Stimulated activated naive CD8-positive, alpha-beta T cell treated with anti-CD3 and anti-CD28 coated beads, Interleukin-15, Interleukin-2, amounts not matched to agents 100 U/mL and 50 U/mL, for 24 hours (primary cell): ENCODE measurements around the gene ANO3.

Experiments used
- ATAC-seq: fragments of 150-1000 bp; cut with Tn5 transposase; one replicate; pipeline ENCODE4 v1.10.0; 2021
- DNase-seq: peaks from one replicate; pipeline ENCODE4 v3.0.0; 2021

ANO3 gene

GRCh38 chr11:26493616-26494015 is 161.7 kb downstream of the ANO3 start:
- ATAC-seq (no peak), DNase-seq (no peak)

- DNase-seq: no peak
- ATAC-seq: no peak
Measured at GRCh38 chr11:26507229-26507628, 175.3 kb downstream of the ANO3 start.

GRCh38 chr11:26510164-26510563 is 178.2 kb downstream of the ANO3 start:
- DNase-seq (no peak), ATAC-seq (no peak)

- DNase-seq: no peak
- no peak for ATAC-seq
Measured at GRCh38 chr11:26510756-26511155, 178.8 kb downstream of the ANO3 start.

- DNase-seq: no peak
- no peak for ATAC-seq
Measured at GRCh38 chr11:26512196-26512595, 180.3 kb downstream of the ANO3 start.

GRCh38 chr11:26519469-26519868 is 187.5 kb downstream of the ANO3 start:
- ATAC-seq (no peak), DNase-seq (no peak)

- ATAC-seq: no peak
- no peak for DNase-seq
Measured at GRCh38 chr11:26522912-26523610, 191.1 kb downstream of the ANO3 start.

GRCh38 chr11:26527685-26528084 is 195.8 kb downstream of the ANO3 start:
- DNase-seq: no peak
- ATAC-seq: no peak

GRCh38 chr11:26537341-26537740 is 205.4 kb downstream of the ANO3 start:
- DNase-seq (no peak), ATAC-seq (no peak)

- DNase-seq (no peak), ATAC-seq (no peak)
Measured at GRCh38 chr11:26539517-26539916, 207.6 kb downstream of the ANO3 start.

GRCh38 chr11:26541870-26542269 is 209.9 kb downstream of the ANO3 start:
- DNase-seq (no peak), ATAC-seq (no peak)

GRCh38 chr11:26549176-26549575 is 217.2 kb downstream of the ANO3 start:
- ATAC-seq (no peak), DNase-seq (no peak)

GRCh38 chr11:26550022-26550421 is 218.1 kb downstream of the ANO3 start:
- DNase-seq (no peak), ATAC-seq (no peak)

GRCh38 chr11:26551186-26551801 is 219.4 kb downstream of the ANO3 start:
- no peak for ATAC-seq

GRCh38 chr11:26553182-26553581 is 221.3 kb downstream of the ANO3 start:
- ATAC-seq (no peak), DNase-seq (no peak)

More at GRCh38 chr11:26551186-26551801, 219.4 kb downstream of the ANO3 start:
- no peak for DNase-seq

- ATAC-seq (no peak), DNase-seq (no peak)
Measured at GRCh38 chr11:26554455-26554854, 222.5 kb downstream of the ANO3 start.

- DNase-seq (no peak), ATAC-seq (no peak)
Measured at GRCh38 chr11:26556582-26556981, 224.7 kb downstream of the ANO3 start.

- DNase-seq: no peak
Measured at GRCh38 chr11:26557666-26558065, 225.7 kb downstream of the ANO3 start.

GRCh38 chr11:26558190-26558589 is 226.3 kb downstream of the ANO3 start:
- ATAC-seq (no peak), DNase-seq (no peak)

More at GRCh38 chr11:26557666-26558065, 225.7 kb downstream of the ANO3 start:
- no peak for ATAC-seq

- no peak for DNase-seq
- no peak for ATAC-seq
Measured at GRCh38 chr11:26569646-26570045, 237.7 kb downstream of the ANO3 start.

GRCh38 chr11:26571861-26572654 is 240.1 kb downstream of the ANO3 start, which contains the start of gene MUC15:
Gene MUC15 (minus strand): TSS chr11:26572263. CDS start chr11:26567094, 5,169 bp downstream.
- ATAC-seq: no peak
- no peak for DNase-seq

- ATAC-seq (no peak), DNase-seq (no peak)
Measured at GRCh38 chr11:26572770-26573402, 241.0 kb downstream of the ANO3 start.

GRCh38 chr11:26573896-26574295 is 242.0 kb downstream of the ANO3 start:
- ATAC-seq: no peak

More at GRCh38 chr11:26573896-26574295, 242.0 kb downstream of the ANO3 start:
- no peak for DNase-seq
